ENCODE measurements around the gene ATXN1. TPM values are rescaled to one million over a fixed set of nuclear protein-coding genes. Genes with fewer than 3 reads are reported as not detected.

The ATXN1 gene
- total RNA-seq, 1 donor from 2014 or later = 59.8 TPM

GRCh38 chr6:16749516-16750485, 11.5 kb downstream of the ATXN1 start:
- ChIA-PET CTCF (interaction anchor here (1.0 kb wide), 1 partner anchor 13 kb away, joined by 3 read pairs; no protein-coding TSS in a partner anchor), POLR2A (interaction anchor here (0.6 to 1.1 kb wide), 2 partner anchors 11 to 12 kb away, joined by 3 to 9 read pairs; no protein-coding TSS in a partner anchor)
- Mint-ChIP-seq H3K4me1 (no peaks in the 10 kb centered on the region), H3K27ac (no peak overlapping the region), H3K27me3 (no peaks in the 10 kb centered on the region), H3K36me3 (ENCODE audit: low read depth) (peaks cover 22% of the 10 kb centered on the region), H3K9me3 (no peaks in the 10 kb centered on the region), H3K4me3 (no peak overlapping the region)
- DNase-seq (no peak), ATAC-seq (ENCODE audit: low read depth) (no peak)
- intact Hi-C loops (cut with micrococcal nuclease) = no loop called here
- TF ChIP-seq, protein P1, sequence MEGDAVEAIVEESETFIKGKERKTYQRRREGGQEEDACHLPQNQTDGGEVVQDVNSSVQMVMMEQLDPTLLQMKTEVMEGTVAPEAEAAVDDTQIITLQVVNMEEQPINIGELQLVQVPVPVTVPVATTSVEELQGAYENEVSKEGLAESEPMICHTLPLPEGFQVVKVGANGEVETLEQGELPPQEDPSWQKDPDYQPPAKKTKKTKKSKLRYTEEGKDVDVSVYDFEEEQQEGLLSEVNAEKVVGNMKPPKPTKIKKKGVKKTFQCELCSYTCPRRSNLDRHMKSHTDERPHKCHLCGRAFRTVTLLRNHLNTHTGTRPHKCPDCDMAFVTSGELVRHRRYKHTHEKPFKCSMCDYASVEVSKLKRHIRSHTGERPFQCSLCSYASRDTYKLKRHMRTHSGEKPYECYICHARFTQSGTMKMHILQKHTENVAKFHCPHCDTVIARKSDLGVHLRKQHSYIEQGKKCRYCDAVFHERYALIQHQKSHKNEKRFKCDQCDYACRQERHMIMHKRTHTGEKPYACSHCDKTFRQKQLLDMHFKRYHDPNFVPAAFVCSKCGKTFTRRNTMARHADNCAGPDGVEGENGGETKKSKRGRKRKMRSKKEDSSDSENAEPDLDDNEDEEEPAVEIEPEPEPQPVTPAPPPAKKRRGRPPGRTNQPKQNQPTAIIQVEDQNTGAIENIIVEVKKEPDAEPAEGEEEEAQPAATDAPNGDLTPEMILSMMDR (IDR thresholded peaks at IDR 0.05) = no peak

DNA sequence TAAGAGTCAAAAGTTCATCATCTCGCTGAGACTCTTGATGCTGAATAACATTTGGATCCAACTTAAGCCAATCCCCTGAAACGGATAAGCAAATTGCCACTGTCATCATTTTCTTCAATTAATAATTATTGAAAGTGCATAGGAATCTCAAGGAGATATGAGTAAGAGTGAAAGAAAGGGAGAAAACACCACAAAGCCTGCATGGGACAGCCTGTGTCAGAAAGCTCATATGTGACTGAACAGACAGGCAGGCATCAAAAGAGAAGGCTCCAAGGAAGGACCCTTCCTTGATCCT, 13.3 kb downstream of the ATXN1 start:
- Mint-ChIP-seq H3K36me3 (ENCODE audit: low read depth) (peaks cover 19% of the 10 kb centered on the region), H3K4me3 (no peak overlapping the region), H3K9me3 (no peaks in the 10 kb centered on the region), H3K27ac (no peak overlapping the region), H3K27me3 (no peaks in the 10 kb centered on the region), H3K4me1 (no peaks in the 10 kb centered on the region)
- DNase-seq (no peak), ATAC-seq (ENCODE audit: low read depth) (no peak)
- POLR2A ChIA-PET = interaction anchor here (0.6 to 1.3 kb wide), 2 partner anchors 11 to 16 kb away, joined by 3 to 6 read pairs; no protein-coding TSS in a partner anchor
- TF ChIP-seq, protein P1 (IDR thresholded peaks at IDR 0.05) = no peak
- intact Hi-C loops (cut with micrococcal nuclease) = no loop called here
- CTCF ChIA-PET = interaction anchor here (1.1 kb wide), 1 partner anchor 15 kb away, joined by 3 read pairs; no protein-coding TSS in a partner anchor

DNA sequence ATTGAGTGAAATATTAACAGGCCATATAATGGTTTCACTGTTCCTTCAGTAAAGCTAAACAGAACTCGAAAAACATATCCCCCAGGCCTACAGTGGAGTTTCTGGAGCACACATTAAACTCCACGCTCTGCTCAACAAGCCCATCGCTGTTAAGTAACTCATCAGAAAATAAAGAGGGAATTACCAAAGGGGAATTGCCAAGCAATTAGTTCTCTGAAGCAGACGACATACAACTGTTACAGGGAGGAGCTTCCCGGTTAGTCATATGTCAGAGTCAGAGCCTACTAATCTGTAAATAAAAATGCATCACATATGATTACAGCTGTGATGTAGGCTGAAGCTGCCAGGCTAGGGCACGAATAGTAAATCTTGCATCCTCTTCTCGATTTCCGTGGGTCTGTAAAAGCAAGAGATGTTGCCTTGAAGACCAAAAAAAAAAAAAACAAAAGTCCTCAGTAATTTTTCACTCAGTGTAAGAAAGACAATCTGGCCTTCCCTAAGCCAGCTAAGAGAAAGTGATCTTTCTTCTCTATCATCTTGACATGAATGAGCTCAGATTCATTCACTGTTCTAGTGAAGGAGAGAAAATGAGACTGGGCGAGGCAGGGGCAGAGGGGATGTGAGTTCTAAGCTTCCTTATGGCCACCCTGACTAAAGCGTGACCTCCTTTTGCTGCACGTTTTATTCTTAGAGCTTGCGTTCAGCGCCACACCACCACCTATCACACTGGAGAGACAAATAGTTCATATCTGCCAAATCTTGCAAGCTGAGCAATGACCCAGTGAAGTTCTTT, 13.8 kb downstream of the ATXN1 start:
- H3K9me3 Mint-ChIP-seq = no peaks in the 10 kb centered on the region
- intact Hi-C loops (cut with micrococcal nuclease) = no loop called here
- POLR2A ChIA-PET = interaction anchor here (0.6 to 1.3 kb wide), 2 partner anchors 12 to 15 kb away, joined by 3 to 6 read pairs; no protein-coding TSS in a partner anchor
- no peaks in the 10 kb centered on the region for H3K27me3 Mint-ChIP-seq
- H3K36me3 Mint-ChIP-seq (ENCODE audit: low read depth) = peaks cover 16% of the 10 kb centered on the region
- no peak overlapping the region for H3K4me3 Mint-ChIP-seq
- no peaks in the 10 kb centered on the region for H3K4me1 Mint-ChIP-seq
- DNase-seq = no peak
- ATAC-seq (ENCODE audit: low read depth) = no peak
- CTCF ChIA-PET = interaction anchor here (0.7 to 1.1 kb wide), 3 partner anchors 11 to 24 kb away, joined by 3 read pairs; no protein-coding TSS in a partner anchor
- no peak overlapping the region for H3K27ac Mint-ChIP-seq
- TF ChIP-seq, protein P1 (IDR thresholded peaks at IDR 0.05) = no peak

- intact Hi-C loops (cut with micrococcal nuclease) = no loop called here
- ChIA-PET POLR2A (interaction anchor here (1.3 kb wide), 1 partner anchor 15 kb away, joined by 3 read pairs; no protein-coding TSS in a partner anchor), CTCF (interaction anchor here (0.7 kb wide), 1 partner anchor 11 kb away, joined by 3 read pairs; no protein-coding TSS in a partner anchor)
- no peak for ATAC-seq (ENCODE audit: low read depth)
- Mint-ChIP-seq H3K4me1 (no peaks in the 10 kb centered on the region), H3K27ac (no peak overlapping the region), H3K27me3 (no peaks in the 10 kb centered on the region), H3K36me3 (ENCODE audit: low read depth) (peaks cover 15% of the 10 kb centered on the region), H3K4me3 (no peak overlapping the region), H3K9me3 (no peaks in the 10 kb centered on the region)
- no peak for DNase-seq
- TF ChIP-seq, protein P1 (IDR thresholded peaks at IDR 0.05) = no peak
Measured at GRCh38 chr6:16746812-16747211, 14.4 kb downstream of the ATXN1 start.

Measured in activated B cell treated with CpG ODN at 0.5 μM for 24 hours (primary cell).